NK-92 treated with Interleukin-12 subunit alpha and Interleukin-12 subunit beta, amount 100 ng/mL, for 24 hours (cell line): ENCODE measurements around the gene GAS6.
"Not testable (repeated sequence)": the region's sequence is repeated elsewhere in the genome, so short reads cannot be mapped to it uniquely, and the experiment has no call there.

Source experiments
- DNase-seq: peaks from one replicate; lab custom pipeline; 2025; lab: John Stamatoyannopoulos, UW

The GAS6 gene

GRCh38 chr13:113806104-113806471, 57.8 kb downstream of the GAS6 start:
- no peak for DNase-seq

GRCh38 chr13:113805431-113806103, 58.3 kb downstream of the GAS6 start:
- no peak for DNase-seq

GRCh38 chr13:113804703-113805430, 59.0 kb downstream of the GAS6 start:
- DNase-seq: no peak

GRCh38 chr13:113804017-113804702, 59.7 kb downstream of the GAS6 start:
- no peak for DNase-seq

GRCh38 chr13:113803409-113804016, 60.4 kb downstream of the GAS6 start:
- DNase-seq: no peak

GRCh38 chr13:113802761-113803160, 61.1 kb downstream of the GAS6 start:
- DNase-seq: no peak

DNA sequence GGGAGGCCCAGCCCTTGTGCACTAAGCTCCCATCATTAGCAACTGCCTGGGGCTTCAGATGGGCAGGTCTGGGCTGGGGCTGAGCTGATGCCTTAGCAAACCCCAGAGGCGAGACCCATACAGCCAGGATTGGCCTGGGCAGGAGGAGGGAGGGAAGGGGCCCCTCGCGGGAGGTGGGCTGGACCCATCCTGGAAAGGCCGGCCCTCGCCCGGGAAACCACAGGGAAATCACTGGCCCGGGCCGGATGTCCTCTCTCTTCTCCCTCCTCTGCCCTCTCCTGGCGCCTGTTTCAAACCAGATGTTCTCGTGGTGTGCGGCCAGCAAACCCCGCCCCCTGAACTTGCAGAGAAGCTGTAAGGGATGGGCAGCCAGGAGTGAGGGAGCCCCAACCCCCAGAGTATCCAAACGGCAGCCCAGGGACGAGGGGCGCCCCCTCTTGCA, 61.8 kb downstream of the GAS6 start:
- DNase-seq: no peak

DNA sequence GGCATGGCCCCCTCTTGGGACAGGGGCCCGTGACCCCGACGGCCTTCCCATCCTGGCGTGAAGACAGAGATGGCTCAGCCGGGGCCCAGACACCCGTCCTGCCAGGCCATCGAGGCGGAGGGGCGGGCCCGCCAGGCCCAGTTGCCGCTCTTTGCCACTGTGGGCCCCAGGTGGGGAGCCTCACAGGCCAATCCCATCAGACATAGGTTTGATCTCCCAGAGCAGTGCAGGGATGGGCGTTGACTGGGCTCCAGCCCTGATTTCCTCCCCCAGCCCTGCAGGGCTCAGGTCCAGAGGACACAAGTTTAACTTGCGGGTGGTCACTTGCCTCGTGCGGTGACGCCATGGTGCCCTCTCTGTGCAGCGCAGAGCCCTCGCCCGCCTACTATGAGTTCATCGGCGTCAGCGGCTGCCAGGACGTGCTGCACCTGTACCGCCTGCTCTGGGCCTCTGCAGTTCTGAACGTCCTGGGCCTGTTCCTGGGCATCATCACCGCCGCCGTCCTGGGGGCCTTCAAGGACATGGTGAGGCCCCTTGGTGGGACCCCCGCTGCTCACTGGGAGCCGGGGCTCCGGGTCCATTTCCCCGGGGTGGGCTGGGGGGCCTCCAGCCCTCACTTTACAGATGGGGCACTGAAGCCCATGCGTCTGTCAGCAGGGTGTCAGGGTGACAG, 62.5 kb downstream of the GAS6 start:
- no peak for DNase-seq

GRCh38 chr13:113800576-113800926, 63.3 kb downstream of the GAS6 start:
- DNase-seq: no peak

GRCh38 chr13:113798200-113798811, 65.6 kb downstream of the GAS6 start:
- no peak for DNase-seq

- no peak for DNase-seq
Observed at GRCh38 chr13:113796964-113797676, 66.8 kb downstream of the GAS6 start.

DNA sequence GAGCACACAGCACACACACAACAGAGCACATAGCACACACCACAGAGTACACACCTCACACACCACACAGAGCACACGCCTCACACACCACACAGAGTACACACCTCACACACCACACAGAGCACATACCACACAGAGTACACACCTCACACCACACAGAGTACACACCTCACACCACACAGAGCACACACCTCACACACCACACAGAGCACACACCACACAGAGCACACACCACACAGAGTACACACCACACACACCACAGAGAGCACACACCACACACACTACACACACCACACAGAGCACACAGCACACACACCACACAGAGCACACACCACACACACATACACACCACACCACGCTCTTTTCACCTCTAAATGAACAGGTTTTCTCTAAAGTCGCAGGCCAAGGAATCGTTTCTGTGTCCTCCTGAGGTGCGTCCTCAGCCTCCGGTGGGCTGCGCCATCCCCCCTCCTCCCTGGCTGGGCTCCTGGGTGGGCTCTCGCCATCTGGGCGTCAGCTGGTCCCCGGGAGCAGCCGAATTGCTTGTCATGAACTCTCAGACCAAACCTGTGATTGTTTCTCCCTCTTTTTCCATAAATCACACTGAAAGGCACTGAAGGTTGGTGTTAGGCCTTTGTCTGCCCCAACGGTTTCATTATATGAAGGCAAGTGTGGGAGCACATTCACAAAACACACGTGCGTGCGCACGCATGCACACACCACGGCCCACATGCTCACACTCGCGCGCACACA, 67.5 kb downstream of the GAS6 start:
- no peak for DNase-seq

GRCh38 chr13:113795362-113795761, 68.5 kb downstream of the GAS6 start:
- not testable (repeated sequence) for DNase-seq

DNA sequence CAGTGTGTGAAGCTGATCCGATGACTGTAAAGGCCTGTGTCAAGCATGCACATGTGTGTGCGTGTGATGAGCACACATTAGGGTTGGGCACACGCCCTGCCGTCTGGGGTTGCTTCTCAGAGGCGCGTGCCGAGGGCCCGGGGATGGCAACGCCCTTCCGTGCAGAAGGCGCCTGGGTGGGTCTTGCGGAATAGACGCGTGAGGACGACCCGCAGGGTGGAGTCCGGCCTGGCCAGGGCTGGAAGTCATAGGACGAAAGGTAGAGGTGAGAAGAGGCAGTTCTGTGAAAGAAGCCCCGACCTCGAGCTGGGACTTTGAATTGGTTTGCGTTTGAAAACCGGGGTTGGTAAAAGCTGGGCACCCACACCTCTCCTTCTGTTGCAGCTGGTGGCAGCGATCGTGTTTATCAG, 69.1 kb downstream of the GAS6 start:
- no peak for DNase-seq

- DNase-seq: no peak
Observed at GRCh38 chr13:113794086-113794485, 69.8 kb downstream of the GAS6 start.

DNA sequence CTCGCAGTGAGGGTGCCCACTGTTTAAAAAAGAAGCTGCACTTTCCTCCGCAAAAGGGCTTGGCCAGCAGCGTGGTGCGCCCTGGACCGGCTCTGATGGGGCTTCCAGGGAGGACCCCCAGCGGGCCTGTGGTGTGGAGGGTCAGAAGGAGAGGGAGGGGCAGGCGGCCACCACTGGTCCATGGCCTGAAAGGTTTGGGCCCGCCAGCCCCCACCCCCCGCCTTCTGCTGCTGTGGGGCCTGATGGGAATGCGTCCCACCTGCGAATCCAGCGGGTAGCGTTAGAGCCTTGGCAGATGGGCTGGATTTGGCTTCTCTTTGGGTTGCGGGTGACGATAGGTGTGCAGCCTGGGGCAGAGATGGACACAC, 70.2 kb downstream of the GAS6 start:
- DNase-seq: no peak

- DNase-seq: no peak
Observed at GRCh38 chr13:113792886-113793717, 70.8 kb downstream of the GAS6 start.

- DNase-seq: no peak
Observed at GRCh38 chr13:113792236-113792770, 71.6 kb downstream of the GAS6 start.

GRCh38 chr13:113791761-113792160, 72.1 kb downstream of the GAS6 start:
- DNase-seq: no peak
